Activated B cell treated with CpG ODN at 0.5 μM for 24 hours (primary cell): ENCODE results near the gene GPR157. TPM values are rescaled to one million over a fixed set of nuclear protein-coding genes. Genes with fewer than 3 reads are reported as not detected.

ENCODE experiments used
- ATAC-seq: fragments of 200-7000 bp; cut with Tn5 transposase; one replicate; pipeline ENCODE4 v1.10.0; 2021; ENCODE audit warnings: low read depth, mild to moderate bottlenecking, moderate library complexity
- CTCF ChIA-PET: fragments of 350-600 bp; sonication (Branson Sonifier 250); formaldehyde crosslinking; loops from one replicate; lab custom pipeline; 2021; ENCODE audit warnings: antibody characterized with exemption; lab: Charles Lee
- POLR2A ChIA-PET: fragments of 350-600 bp; sonication (Branson Sonifier 250); formaldehyde crosslinking; loops from one replicate; lab custom pipeline; 2021; ENCODE audit warnings: antibody characterized with exemption; lab: Charles Lee
- DNase-seq: peaks from one replicate; pipeline ENCODE4 v3.0.0; 2022
- H3K27ac Mint-ChIP-seq: one replicate; pipeline ENCODE4 v1.8.0; 2020; ENCODE audit warnings: mixed read lengths
- H3K27me3 Mint-ChIP-seq: one replicate; pipeline ENCODE4 v1.8.0; 2021; ENCODE audit warnings: mixed read lengths
- H3K36me3 Mint-ChIP-seq: one replicate; pipeline ENCODE4 v1.8.0; 2021; ENCODE audit warnings: low read depth, mixed read lengths
- H3K4me1 Mint-ChIP-seq: one replicate; pipeline ENCODE4 v1.8.0; 2021; ENCODE audit warnings: mixed read lengths
- H3K4me3 Mint-ChIP-seq: one replicate; pipeline ENCODE4 v1.8.0; 2020; ENCODE audit warnings: mild to moderate bottlenecking, mixed read lengths
- H3K9me3 Mint-ChIP-seq: one replicate; pipeline ENCODE4 v1.8.0; 2020; ENCODE audit warnings: mixed read lengths
- intact Hi-C: fragments of 100-400 bp; cut with micrococcal nuclease; formaldehyde crosslinking; loops from one replicate; pipeline ENCODE4 v1.15.1; 2024
- total RNA-seq: library from RNA; stranded (reverse); gene quantifications from 2 replicates; pipeline ENCODE4 v1.2.3, GENCODE V29; 2022
- TF ChIP-seq, protein P1 (sequence below): fragments of 200-600 bp; IDR thresholded peaks from one replicate; pipeline ENCODE4 v1.8.0; 2022; ENCODE audit warnings: antibody characterized with exemption, mild to moderate bottlenecking

GPR157 gene
- total RNA-seq, 1 donor from 2014 or later, result 7.0 TPM

GRCh38 chr1:9061252-9061960 is 67.5 kb downstream of the GPR157 start:
- Mint-ChIP-seq H3K27me3 (no peaks in the 10 kb centered on the region), H3K27ac (no peak overlapping the region), H3K9me3 (no peaks in the 10 kb centered on the region), H3K4me3 (no peak overlapping the region), H3K4me1 (peaks cover 27% of the 10 kb centered on the region), H3K36me3 (peaks cover 9% of the 10 kb centered on the region)
- ChIA-PET POLR2A (interaction anchor here (0.6 kb wide), 1 partner anchor 12 kb away, joined by 3 read pairs; no protein-coding TSS in a partner anchor), CTCF (interaction anchor here (0.8 to 1.5 kb wide), 2 partner anchors 24 to 49 kb away, joined by 3 read pairs; no protein-coding TSS in a partner anchor)
- TF ChIP-seq, protein P1, sequence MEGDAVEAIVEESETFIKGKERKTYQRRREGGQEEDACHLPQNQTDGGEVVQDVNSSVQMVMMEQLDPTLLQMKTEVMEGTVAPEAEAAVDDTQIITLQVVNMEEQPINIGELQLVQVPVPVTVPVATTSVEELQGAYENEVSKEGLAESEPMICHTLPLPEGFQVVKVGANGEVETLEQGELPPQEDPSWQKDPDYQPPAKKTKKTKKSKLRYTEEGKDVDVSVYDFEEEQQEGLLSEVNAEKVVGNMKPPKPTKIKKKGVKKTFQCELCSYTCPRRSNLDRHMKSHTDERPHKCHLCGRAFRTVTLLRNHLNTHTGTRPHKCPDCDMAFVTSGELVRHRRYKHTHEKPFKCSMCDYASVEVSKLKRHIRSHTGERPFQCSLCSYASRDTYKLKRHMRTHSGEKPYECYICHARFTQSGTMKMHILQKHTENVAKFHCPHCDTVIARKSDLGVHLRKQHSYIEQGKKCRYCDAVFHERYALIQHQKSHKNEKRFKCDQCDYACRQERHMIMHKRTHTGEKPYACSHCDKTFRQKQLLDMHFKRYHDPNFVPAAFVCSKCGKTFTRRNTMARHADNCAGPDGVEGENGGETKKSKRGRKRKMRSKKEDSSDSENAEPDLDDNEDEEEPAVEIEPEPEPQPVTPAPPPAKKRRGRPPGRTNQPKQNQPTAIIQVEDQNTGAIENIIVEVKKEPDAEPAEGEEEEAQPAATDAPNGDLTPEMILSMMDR, result no peak
- DNase-seq (no peak), ATAC-seq (no peak)
- intact Hi-C loops, result no loop called here

- TF ChIP-seq, protein P1, result no peak
- Mint-ChIP-seq H3K27me3 (no peaks in the 10 kb centered on the region), H3K36me3 (peaks cover 15% of the 10 kb centered on the region), H3K4me1 (peaks cover 22% of the 10 kb centered on the region), H3K4me3 (no peak overlapping the region), H3K9me3 (no peaks in the 10 kb centered on the region), H3K27ac (no peak overlapping the region)
- DNase-seq (no peak), ATAC-seq (no peak)
- POLR2A ChIA-PET, result interaction anchor here (0.6 kb wide), 2 partner anchors 8 to 42 kb away, joined by 3 to 4 read pairs; no protein-coding TSS in a partner anchor
- intact Hi-C loops, result no loop called here
- CTCF ChIA-PET, result no interaction called here
Observed at GRCh38 chr1:9059891-9060744, 68.8 kb downstream of the GPR157 start.

- Mint-ChIP-seq H3K27ac (no peak overlapping the region), H3K27me3 (no peaks in the 10 kb centered on the region), H3K4me1 (peaks cover 12% of the 10 kb centered on the region), H3K4me3 (no peak overlapping the region), H3K9me3 (no peaks in the 10 kb centered on the region), H3K36me3 (peaks cover 15% of the 10 kb centered on the region)
- no peak for DNase-seq
- TF ChIP-seq, protein P1, result no peak
- CTCF ChIA-PET, result no interaction called here
- POLR2A ChIA-PET, result no interaction called here
- intact Hi-C loops, result no loop called here
- ATAC-seq, result no peak
Observed at GRCh38 chr1:9058465-9058864, 70.4 kb downstream of the GPR157 start.

DNA sequence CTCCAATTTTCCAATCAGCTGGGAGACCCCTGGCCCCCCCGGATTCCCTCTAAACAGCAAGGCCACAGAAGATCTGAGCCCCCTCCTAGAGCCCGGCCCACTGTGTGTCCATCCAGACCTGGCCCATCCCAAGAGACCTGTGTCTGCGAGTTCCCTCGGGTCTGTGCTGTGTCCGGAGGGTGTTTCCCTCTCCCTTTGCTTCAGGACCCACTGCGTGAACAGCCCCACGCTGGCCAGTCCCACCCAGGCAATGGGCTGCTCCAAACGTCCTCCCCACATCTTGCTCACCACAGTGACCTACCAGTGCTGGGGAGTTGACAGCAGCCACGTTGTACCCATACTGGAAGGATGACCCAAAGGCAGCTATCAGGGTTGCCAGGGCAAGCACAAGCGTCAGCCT is 71.1 kb downstream of the GPR157 start:
- Mint-ChIP-seq H3K27me3 (no peaks in the 10 kb centered on the region), H3K27ac (no peak overlapping the region), H3K9me3 (no peaks in the 10 kb centered on the region), H3K4me1 (peaks cover 11% of the 10 kb centered on the region), H3K4me3 (no peak overlapping the region), H3K36me3 (peaks cover 15% of the 10 kb centered on the region)
- ChIA-PET CTCF (no interaction called here), POLR2A (no interaction called here)
- DNase-seq, result no peak
- ATAC-seq, result no peak
- TF ChIP-seq, protein P1, result no peak
- intact Hi-C loops, result no loop called here
